ENCODE measurements around the gene SEMA6B.
"Not testable (repeated sequence)": the region's sequence is repeated elsewhere in the genome, so short reads cannot be mapped to it uniquely, and the experiment has no call there.

The SEMA6B gene

GRCh38 chr19:4559569-4559968 is at the start of gene SEMA6B:
TSS of gene SEMA6B (minus strand) at chr19:4559684. CDS start at chr19:4558457, 1,227 bp downstream.
- no peak for DNase-seq

- no peak for DNase-seq
Observed at GRCh38 chr19:4606921-4607678, 47.6 kb upstream of the SEMA6B start.

GRCh38 chr19:4606181-4606580 is 46.7 kb upstream of the SEMA6B start:
- DNase-seq, result no peak

GRCh38 chr19:4604912-4605311 is 45.4 kb upstream of the SEMA6B start:
- DNase-seq, result no peak

DNA sequence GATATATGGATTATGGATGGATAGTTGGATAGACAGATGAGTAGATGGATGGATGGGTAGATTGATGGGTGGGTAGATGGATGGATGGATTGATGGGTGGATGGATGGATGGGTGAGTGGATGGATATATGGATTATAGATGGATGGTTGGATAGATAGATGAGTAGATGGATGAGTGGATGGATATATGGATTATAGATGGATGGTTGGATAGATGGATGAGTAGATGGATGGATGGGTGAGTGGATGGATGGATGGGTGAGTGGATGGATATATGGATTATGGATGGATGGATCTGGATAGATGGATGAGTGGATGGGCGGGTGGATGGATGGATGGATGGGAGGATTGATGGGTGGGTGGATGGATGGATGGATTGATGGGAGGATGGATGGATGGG is 43.4 kb upstream of the SEMA6B start:
- DNase-seq, result no peak

- no peak for DNase-seq
Observed at GRCh38 chr19:4602173-4602788, 42.8 kb upstream of the SEMA6B start.

GRCh38 chr19:4600893-4601292 is 41.4 kb upstream of the SEMA6B start:
- DNase-seq, result no peak

- no peak for DNase-seq
Observed at GRCh38 chr19:4600082-4600481, 40.6 kb upstream of the SEMA6B start.

GRCh38 chr19:4598712-4599111 is 39.2 kb upstream of the SEMA6B start:
- no peak for DNase-seq

- DNase-seq, result no peak
Observed at GRCh38 chr19:4597975-4598671, 38.6 kb upstream of the SEMA6B start.

DNA sequence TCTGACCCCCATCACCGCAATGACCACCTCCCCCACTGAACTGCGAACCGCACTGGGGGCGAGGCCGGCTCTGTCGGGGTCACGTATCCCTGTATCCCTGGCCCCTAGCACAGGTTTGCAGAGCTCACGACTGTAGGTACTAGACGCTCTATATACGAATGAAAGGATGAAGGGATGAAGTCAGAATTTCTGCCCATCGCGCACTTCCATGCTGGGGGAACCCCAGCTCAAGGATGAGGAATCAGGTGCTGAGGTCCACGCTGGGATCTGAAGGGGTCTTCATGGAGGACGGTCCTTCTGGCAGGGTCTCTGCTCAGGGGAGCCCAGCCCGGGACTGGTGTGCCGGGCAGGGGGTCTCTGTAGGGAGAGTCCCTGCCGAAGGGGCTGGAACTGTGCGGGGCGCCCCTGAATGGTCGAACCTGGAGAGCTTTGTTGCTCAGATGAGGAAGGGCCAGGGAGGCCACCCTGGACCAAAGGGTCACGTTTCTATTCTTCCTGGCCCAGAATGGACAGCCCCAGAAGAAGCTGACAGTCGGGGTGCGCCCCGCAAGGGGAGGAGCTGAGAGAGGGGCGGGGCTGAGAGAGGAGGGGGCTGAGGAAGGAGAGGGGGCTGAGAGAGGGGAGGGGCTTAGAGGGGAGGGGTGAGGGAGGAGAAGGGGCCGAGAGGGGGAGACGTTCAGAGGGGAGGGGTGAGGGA is 37.9 kb upstream of the SEMA6B start:
- DNase-seq, result no peak

- DNase-seq, result no peak
Observed at GRCh38 chr19:4596033-4596904, 36.8 kb upstream of the SEMA6B start.

- DNase-seq, result not testable (repeated sequence)
Observed at GRCh38 chr19:4595158-4595557, 35.7 kb upstream of the SEMA6B start.

DNA sequence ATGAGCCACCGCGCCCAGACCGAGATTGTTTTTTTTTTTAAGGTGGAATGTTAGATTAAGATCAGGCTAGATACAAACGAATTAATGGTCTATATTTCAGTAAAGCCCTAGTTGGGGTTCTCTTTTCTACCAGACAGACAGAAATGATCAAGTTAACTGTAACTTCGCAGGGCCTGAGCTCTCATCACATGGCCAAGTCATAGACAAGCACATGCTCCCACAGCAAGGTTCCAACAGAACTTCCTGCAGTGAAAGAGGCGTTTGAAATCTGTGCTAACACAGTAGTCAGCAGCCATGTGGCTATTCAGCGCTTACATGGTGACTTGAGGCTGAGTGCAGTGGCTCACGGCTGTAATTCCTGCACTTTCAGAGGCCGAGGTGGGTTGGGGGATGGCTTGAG is 34.7 kb upstream of the SEMA6B start:
- no peak for DNase-seq

DNA sequence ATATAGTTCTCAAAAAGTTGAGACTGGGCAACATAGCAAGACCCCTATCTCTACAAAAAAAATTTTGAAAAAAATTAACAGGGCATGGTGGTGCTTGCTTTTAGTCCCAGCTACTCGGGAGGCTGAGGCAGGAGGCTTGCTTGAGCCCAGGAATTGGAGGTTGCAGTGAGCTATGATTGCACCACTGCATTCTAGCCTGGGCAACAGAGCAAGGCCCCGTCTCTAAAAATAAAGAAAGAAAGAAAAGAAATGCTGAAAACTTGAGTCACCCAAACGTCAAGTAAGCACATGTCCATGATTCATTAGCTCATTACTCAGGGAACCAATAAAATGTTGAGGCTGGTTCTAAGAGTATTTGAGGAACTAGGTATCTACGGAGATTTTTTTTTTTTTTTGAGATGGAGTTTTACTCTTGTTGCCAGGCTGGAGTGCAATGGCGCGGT is 33.9 kb upstream of the SEMA6B start:
- no peak for DNase-seq

GRCh38 chr19:4592445-4592844 is 33.0 kb upstream of the SEMA6B start:
- no peak for DNase-seq

DNA sequence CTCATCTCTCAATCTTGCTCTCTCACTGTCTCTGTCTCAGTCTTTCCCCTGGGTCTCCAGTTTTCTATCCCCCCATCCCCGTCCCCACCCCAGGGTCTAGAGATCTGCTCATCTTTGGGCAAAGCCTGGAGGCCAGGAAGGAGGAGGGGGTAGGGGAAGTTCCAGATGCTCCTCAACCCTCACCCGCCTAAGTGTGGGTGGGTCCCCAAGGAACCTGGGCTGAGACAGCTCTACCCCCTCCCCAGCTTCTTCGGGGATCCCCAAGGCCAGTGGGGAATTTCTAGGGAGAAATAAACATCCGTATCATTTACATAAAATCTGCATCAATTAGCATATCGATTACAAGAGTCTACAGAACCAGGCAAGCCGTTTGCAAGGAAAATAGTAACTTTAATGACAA is 31.8 kb upstream of the SEMA6B start:
- DNase-seq, result no peak

GRCh38 chr19:4590559-4590958 is 31.1 kb upstream of the SEMA6B start:
- no peak for DNase-seq

GRCh38 chr19:4589579-4590410 is 30.3 kb upstream of the SEMA6B start:
- no peak for DNase-seq

DNA sequence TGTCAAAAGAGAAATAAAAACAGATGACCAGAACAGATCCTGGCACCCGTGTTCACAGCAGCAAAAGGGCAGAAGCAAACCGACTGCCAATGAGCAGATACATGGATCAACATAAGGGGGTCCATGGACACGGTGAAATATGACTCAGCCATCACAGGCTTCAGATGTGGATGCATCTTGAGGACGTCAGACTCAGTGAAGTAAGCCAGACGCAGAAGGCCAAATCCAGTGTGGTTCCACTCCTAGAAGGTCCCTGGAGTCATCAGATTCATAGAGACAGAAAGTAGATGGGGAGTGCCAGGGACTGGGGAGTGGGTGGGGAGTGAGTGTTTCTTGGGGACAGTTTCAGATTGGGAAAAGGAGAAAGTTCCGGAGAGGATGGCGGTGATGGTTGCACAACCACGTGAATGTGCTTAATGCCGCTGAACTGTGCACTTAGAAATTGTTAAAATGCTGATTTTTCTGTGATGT is 28.8 kb upstream of the SEMA6B start:
- DNase-seq, result no peak

DNA sequence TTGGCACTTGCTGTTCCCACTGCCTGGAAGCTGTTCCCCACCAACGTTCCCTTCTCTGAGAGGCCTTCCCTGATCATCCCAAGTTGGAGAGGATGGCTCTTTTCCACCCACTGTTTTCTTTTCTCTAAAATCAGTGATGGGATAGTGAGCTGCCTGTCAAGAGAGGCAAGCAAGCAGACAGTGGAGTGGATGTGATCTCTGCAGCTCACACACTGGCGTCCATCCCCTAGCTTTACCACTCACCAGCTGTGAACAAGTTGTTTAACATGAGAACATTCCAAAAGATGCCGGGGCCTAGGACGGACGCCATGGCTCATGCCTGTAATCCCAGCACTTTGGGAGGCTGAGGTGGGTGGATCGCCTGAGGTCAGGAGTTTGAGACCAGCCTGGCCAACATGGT is 28.0 kb upstream of the SEMA6B start:
- no peak for DNase-seq

Data from GF-D8 (cell line).